Germinal center (tissue), 1 donor: ENCODE measurements around the gene GSS.

Source experiments
- DNase-seq: peaks from one replicate; pipeline ENCODE4 v3.0.0; 2012; ENCODE audit warnings: mixed read lengths, low spot score

Gene GSS

GRCh38 chr20:34955231-34956040, at the start of gene GSS, which contains the start of gene MYH7B:
TSS of gene GSS (minus strand) at chr20:34955806. CDS start at chr20:34951852, 3,954 bp downstream.
TSS of gene MYH7B (plus strand) at chr20:34955868. CDS start at chr20:34978006, 22,138 bp downstream.
- DNase-seq: peak; percentile 95

GRCh38 chr20:35004749-35005462, 49.3 kb upstream of the GSS start:
- DNase-seq: no peak

GRCh38 chr20:35004051-35004725, 48.6 kb upstream of the GSS start:
- no peak for DNase-seq

GRCh38 chr20:35003211-35004031, 47.8 kb upstream of the GSS start:
- no peak for DNase-seq

DNA sequence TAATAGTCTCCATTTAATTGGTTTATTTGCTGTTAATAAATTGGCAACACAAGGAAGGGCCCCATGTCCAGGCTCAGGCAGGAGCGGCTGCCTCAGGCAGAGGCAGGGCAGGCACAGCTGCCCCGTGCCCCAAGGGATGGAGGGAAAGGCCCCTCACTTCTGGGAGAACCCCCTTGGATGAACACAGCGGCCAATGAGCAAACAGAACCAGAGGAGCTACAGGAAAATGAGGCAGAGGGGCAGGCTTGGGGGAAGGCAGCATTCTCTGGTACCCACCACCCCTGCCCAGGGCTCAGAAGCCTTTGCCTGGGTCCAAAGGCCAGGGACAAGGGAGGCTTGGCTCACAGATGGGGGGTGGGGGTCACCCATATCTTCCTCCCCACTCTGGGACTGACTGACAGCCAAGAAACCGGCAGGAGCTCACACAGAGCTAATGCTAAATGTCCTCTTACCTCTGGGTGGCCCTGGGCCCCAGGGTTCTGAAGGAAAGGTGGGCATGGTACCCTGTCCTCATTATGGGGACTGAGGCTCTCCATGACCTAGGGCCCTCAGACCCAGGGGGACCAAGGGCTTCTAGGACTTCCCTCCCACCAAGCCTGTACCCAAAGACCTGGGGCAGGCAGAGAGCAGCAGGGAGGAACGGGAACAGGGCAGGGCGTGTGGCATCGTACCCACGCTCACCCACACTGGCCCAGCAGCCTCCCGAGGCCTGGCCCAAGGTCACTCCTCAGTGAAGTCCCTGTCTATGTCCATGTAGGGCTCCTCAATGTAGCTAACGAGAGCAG, 47.0 kb upstream of the GSS start:
- DNase-seq: no peak

DNA sequence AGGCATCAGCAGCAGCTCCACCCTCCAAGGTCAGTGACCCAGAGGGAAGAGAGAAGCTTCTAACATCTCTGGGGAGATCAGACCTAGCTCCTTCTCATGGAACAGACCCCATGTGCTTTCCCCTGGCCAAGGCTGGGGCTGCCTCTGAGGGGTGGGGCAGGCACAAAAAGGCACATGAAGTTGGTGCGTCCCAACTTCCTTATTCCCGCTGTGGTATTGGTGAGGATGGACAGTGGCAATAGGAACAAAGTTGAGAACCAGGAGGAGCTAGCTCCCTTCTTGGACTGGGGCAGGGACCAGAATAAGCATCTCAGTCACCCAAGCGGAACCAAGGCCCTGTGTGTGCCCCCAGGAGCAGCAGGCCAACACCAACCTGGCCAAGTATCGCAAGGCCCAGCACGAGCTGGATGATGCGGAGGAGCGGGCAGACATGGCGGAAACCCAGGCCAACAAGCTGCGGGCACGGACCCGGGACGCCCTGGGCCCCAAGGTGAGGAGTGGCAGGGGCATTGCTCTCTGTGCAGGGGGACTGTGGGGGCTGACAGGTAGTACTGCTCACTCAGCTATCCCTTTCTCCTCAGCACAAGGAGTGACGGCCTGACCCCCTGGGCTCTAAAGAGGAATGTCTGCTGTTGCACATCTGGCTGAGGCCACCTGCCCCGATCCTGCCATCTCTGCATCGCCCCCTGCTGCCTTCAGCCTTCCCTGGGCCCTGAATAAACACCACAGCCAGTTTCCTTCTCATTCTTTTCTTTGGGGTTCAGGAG, 46.2 kb upstream of the GSS start:
- DNase-seq: no peak

GRCh38 chr20:35000922-35001595, 45.5 kb upstream of the GSS start:
- no peak for DNase-seq

GRCh38 chr20:35000311-35000921, 44.8 kb upstream of the GSS start:
- peak; percentile 77 for DNase-seq

GRCh38 chr20:34999782-35000181, 44.2 kb upstream of the GSS start:
- DNase-seq: no peak

DNA sequence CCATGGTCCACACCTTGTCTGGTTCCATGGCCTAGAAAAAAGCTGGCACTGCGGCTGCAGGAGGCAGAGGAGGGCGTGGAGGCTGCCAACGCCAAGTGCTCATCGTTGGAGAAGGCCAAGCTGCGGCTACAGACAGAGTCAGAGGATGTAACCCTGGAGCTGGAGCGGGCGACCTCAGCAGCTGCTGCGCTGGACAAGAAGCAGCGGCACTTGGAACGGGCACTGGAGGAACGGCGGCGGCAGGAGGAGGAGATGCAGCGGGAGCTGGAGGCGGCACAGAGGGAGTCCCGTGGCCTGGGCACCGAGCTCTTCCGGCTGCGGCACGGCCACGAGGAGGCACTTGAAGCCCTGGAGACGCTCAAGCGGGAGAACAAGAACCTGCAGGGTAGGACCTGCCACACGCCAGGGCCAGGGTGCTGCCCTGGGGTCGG, 43.4 kb upstream of the GSS start:
- DNase-seq: no peak

DNA sequence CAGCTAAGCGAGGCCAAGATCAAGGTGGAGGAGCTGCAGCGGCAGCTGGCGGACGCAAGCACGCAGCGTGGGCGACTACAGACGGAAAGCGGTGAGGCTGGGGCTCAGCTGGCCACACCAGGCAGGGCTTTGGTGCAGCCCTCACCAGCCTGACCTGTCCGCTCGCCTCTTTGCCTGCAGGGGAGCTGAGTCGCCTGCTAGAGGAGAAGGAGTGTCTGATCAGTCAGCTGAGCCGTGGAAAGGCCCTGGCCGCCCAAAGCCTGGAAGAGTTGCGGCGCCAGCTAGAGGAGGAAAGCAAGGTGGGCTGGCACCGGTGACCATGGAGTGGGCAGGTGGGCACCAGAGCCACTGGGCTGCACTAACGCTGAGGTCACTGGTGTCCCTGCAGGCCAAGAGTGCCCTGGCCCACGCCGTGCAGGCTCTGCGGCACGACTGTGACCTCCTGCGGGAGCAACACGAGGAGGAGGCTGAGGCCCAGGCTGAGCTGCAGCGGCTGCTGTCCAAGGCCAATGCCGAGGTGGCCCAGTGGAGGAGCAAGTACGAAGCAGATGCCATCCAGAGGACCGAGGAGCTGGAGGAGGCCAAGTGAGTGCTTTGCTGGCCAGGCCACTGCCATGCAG, 42.8 kb upstream of the GSS start:
- no peak for DNase-seq

DNA sequence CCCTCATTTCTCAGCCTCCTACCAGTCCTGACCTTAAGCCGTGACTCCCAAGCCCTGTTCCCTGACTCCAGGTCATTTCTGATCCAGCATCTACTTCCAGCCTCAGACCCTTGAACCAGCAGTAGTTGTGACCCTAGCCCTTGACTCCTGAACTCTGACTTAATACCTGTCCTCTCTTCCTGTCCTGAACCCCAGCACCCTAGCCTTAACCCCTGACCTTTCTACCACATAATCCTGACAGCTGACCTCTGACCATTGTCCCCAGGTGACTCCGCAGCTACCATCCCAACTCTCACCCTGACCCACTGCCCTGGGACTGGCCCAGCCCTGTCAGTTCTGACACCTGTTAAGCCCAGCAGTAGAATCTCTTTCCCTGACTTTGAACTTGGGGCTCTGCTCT, 42.2 kb upstream of the GSS start:
- DNase-seq: no peak

DNA sequence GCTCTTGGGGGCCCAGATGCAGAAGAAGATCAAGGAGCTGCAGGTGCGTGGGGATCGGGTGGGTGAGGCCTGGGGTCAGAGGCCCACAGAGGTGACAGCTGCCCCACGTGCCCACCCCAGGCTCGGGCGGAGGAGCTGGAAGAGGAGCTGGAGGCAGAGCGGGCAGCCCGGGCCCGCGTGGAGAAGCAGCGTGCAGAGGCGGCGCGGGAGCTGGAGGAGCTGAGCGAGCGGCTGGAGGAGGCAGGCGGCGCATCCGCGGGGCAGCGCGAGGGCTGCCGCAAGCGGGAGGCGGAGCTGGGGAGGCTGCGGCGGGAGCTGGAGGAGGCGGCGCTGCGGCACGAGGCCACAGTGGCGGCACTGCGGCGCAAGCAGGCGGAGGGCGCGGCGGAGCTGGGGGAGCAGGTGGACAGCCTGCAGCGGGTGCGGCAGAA, 41.5 kb upstream of the GSS start:
- DNase-seq: no peak

- DNase-seq: no peak
Observed at GRCh38 chr20:34996243-34997028, 40.8 kb upstream of the GSS start.

DNA sequence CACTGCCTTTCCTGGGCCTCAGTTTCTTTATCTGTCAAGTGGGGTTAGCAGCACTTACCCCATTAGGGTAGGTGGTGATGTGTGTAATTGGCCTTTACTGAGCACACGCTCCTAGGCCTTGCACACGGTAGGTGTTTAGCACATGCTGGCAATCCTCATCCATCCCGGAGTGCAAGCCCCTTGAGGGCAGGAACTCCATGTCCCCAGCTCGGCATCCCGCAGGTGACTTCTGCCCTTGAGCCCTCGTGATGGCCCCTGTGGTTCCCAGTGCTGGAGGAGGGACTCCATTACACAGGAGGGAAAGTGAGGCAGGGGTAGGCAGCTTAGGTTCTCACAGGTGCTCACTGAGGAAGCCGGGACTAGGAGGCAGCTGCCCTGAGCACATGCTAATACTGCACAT, 40.1 kb upstream of the GSS start:
- no peak for DNase-seq

GRCh38 chr20:34995192-34995591, 39.6 kb upstream of the GSS start:
- no peak for DNase-seq

- no peak for DNase-seq
Observed at GRCh38 chr20:34994509-34995131, 39.0 kb upstream of the GSS start.
